K562 (cell line): ENCODE data around the gene TBC1D7. TPM values are rescaled to one million over a fixed set of nuclear protein-coding genes. Genes with fewer than 3 reads are reported as not detected.

Experiments
- BRD9 ChIP-seq: fragments of 450-650 bp; IDR thresholded peaks from 2 replicates; pipeline ENCODE4 v1.6.1; 2018; ENCODE audit warnings: low read depth; ENCODE audit not compliant: partially characterized antibody
- EGR1 ChIP-seq: fragments of 450-650 bp; conservative IDR thresholded peaks from 2 replicates; pipeline ENCODE4 v1.6.1; 2017; ENCODE audit warnings: mild to moderate bottlenecking
- ILF3 ChIP-seq: fragments of 450-650 bp; IDR thresholded peaks from 2 replicates; pipeline ENCODE4 v1.6.1; 2018; ENCODE audit warnings: antibody characterized with exemption, mild to moderate bottlenecking, moderate library complexity, borderline replicate concordance
- KLF10 ChIP-seq: fragments of 250-450 bp; sonication (Bioruptor Pico); IDR thresholded peaks from 2 replicates; pipeline ENCODE4 v1.6.1; 2021; ENCODE audit warnings: matching md5 sums
- MTA3 ChIP-seq: fragments of 450-650 bp; formaldehyde crosslinking; IDR thresholded peaks from 2 replicates; pipeline ENCODE4 v1.6.1; 2017; ENCODE audit warnings: mild to moderate bottlenecking, borderline replicate concordance
- PHTF2 ChIP-seq: fragments of 250-450 bp; sonication (Bioruptor Pico); IDR thresholded peaks from 2 replicates; pipeline ENCODE4 v1.5.0; 2021; ENCODE audit warnings: mild to moderate bottlenecking
- RAD21 ChIP-seq, 2 experiments: fragments of 250-450 bp in 1 of 2; fragments of 450-650 bp in 1 of 2; sonication (Bioruptor Pico) in 1 of 2; formaldehyde crosslinking in 1 of 2; IDR thresholded peaks in 1 of 2; conservative IDR thresholded peaks in 1 of 2; 2 replicates each; pipeline versions ENCODE4 v1.4.0 to v1.8.0; 2020 to 2022; ENCODE audit warnings: mild to moderate bottlenecking in 2 of 2, moderate library complexity in 1 of 2
- TAF9B ChIP-seq: fragments of 450-650 bp; IDR thresholded peaks from 2 replicates; pipeline ENCODE4 v1.6.1; 2018; ENCODE audit warnings: mild to moderate bottlenecking; ENCODE audit not compliant: partially characterized antibody
- TBL1XR1 ChIP-seq, 2 experiments: IDR thresholded peaks; 2 replicates each; pipeline ENCODE4 v1.6.1; 2012; ENCODE audit warnings: improper control_type of control experiment in 2 of 2, low read length in 2 of 2, mild to moderate bottlenecking in 1 of 2
- TRIM28 ChIP-seq: fragments of 450-650 bp; IDR thresholded peaks from 2 replicates; pipeline ENCODE4 v1.6.1; 2017
- WHSC1 ChIP-seq: IDR thresholded peaks from one replicate; pipeline ENCODE4 v1.6.1; 2012; ENCODE audit warnings: low read length, control low read depth, inconsistent platforms
- ZC3H11A ChIP-seq: IDR thresholded peaks from 2 replicates; pipeline ENCODE4 v1.6.1; 2012; ENCODE audit warnings: low read depth, low read length, improper control_type of control experiment
- ZNF436 ChIP-seq: fragments of 250-450, 450-650 bp; sonication (Bioruptor Pico); formaldehyde crosslinking; IDR thresholded peaks from 2 replicates; pipeline ENCODE4 v1.7.0; 2020; ENCODE audit warnings: mild to moderate bottlenecking
- polyA plus RNA-seq, 8 experiments: library from polyadenylated mRNA; depleted of rRNA in 4 of 8; stranded (reverse) in 5 of 8; unstranded in 3 of 8; fragments of >200 nt; fragmentation: Nextera tagmentation in 2 of 8; fragmentation: Illumina TruSeq in 1 of 8; extraction: Ambion mirVana in 2 of 8; extraction: Trizol in 1 of 8; gene quantifications; 2 replicates each; pipeline versions ENCODE4 v1.2.1 to v1.2.3, GENCODE V29; 2011 to 2014; ENCODE audit warnings: inconsistent platforms in 1 of 8, missing spikeins in 1 of 8
- total RNA-seq, 7 experiments: library from RNA; depleted of rRNA in 6 of 7; stranded (reverse); fragments of >200 nt in 6 of 7; fragmentation: Illumina TruSeq in 2 of 7; extraction: Trizol in 2 of 7; gene quantifications; 2 replicates each; pipeline versions ENCODE4 v1.2.1 to v1.2.3, GENCODE V29; 2011 to 2021; ENCODE audit warnings: low replicate concordance in 1 of 7
- TF ChIP-seq, protein P1 (sequence below): fragments of 450-650 bp; IDR thresholded peaks from 2 replicates; pipeline ENCODE4 v1.6.1; 2018; ENCODE audit not compliant: partially characterized antibody
- TF ChIP-seq, protein P2 (sequence below): sonication (generic); formaldehyde crosslinking; IDR thresholded peaks from 2 replicates; pipeline ENCODE4 v1.8.0; 2022; ENCODE audit warnings: missing genetic modification reagents, mild to moderate bottlenecking, borderline replicate concordance
- TF ChIP-seq, protein P3 (sequence below): sonication (generic); formaldehyde crosslinking; IDR thresholded peaks from 2 replicates; pipeline ENCODE4 v1.8.0; 2022; ENCODE audit warnings: mild to moderate bottlenecking, low read depth, missing genetic modification reagents
- TF ChIP-seq, protein P4 (sequence below): fragments of 450-650 bp; formaldehyde crosslinking; IDR thresholded peaks from 2 replicates; pipeline ENCODE4 v1.4.0; 2020; ENCODE audit warnings: mild to moderate bottlenecking, moderate library complexity

Gene TBC1D7
- total and polyA plus RNA-seq, 9 of the 15 experiments (the other 6 are each of a cell fraction or from before 2014, with no cell fraction given), result 49.4 to 107 (median 61.1) TPM

DNA sequence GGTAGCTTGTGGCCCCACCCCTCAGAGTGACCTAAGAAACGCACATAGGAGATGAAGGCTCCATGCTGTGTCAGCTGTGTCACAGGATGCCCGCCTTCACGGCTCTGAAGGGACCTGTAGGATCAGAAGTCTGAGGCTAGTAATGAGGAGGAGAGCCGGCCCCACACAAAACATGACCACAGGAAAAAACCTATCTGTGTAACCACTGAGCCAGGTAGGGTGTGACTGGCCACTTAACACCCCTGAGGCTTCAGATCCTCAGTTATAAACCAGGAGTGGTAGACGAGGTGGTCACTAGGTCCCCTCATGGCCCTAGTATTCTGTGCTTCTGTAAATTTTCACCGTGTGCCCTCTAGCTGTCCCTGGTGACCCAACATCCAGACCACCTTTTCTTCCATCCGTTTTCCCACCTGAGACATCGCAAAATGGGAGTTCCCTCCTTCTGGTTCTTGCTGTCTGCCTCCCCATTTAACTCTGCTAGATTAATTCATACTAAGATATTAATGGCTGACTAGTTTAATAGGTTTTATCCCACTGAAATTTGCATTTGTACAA lies 52.8 kb downstream of the TBC1D7 start (continued):
- TF ChIP-seq, protein P1, sequence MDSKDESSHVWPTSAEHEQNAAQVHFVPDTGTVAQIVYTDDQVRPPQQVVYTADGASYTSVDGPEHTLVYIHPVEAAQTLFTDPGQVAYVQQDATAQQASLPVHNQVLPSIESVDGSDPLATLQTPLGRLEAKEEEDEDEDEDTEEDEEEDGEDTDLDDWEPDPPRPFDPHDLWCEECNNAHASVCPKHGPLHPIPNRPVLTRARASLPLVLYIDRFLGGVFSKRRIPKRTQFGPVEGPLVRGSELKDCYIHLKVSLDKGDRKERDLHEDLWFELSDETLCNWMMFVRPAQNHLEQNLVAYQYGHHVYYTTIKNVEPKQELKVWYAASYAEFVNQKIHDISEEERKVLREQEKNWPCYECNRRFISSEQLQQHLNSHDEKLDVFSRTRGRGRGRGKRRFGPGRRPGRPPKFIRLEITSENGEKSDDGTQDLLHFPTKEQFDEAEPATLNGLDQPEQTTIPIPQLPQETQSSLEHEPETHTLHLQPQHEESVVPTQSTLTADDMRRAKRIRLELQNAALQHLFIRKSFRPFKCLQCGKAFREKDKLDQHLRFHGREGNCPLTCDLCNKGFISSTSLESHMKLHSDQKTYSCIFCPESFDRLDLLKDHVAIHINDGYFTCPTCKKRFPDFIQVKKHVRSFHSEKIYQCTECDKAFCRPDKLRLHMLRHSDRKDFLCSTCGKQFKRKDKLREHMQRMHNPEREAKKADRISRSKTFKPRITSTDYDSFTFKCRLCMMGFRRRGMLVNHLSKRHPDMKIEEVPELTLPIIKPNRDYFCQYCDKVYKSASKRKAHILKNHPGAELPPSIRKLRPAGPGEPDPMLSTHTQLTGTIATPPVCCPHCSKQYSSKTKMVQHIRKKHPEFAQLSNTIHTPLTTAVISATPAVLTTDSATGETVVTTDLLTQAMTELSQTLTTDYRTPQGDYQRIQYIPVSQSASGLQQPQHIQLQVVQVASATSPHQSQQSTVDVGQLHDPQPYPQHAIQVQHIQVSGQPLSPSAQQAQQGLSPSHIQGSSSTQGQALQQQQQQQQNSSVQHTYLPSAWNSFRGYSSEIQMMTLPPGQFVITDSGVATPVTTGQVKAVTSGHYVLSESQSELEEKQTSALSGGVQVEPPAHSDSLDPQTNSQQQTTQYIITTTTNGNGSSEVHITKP, result no peak
- TF ChIP-seq ZC3H11A (no peak), BRD9 (peak; percentile 50), MTA3 (no peak), EGR1 (no peak), TBL1XR1 (IDR thresholded peaks at IDR 0.05; ENCODE audit: low read length in 2 of 2) (no peak; a peak in 1 of 4 replicates), PHTF2 (no peak), TAF9B (peak; percentile 15), RAD21 (CRISPR knock-in tag; conservative IDR thresholded peaks at IDR 0.05 in 1 of 2, IDR thresholded peaks at IDR 0.05 in 1 of 2) (peak in 1 of 2 experiments; percentile 8; a peak in 1 of 4 replicates), ILF3 (no peak), ZNF436 (CRISPR knock-in tag) (no peak), TRIM28 (no peak), WHSC1 (no peak), KLF10 (CRISPR knock-in tag) (no peak)
- TF ChIP-seq, protein P2, sequence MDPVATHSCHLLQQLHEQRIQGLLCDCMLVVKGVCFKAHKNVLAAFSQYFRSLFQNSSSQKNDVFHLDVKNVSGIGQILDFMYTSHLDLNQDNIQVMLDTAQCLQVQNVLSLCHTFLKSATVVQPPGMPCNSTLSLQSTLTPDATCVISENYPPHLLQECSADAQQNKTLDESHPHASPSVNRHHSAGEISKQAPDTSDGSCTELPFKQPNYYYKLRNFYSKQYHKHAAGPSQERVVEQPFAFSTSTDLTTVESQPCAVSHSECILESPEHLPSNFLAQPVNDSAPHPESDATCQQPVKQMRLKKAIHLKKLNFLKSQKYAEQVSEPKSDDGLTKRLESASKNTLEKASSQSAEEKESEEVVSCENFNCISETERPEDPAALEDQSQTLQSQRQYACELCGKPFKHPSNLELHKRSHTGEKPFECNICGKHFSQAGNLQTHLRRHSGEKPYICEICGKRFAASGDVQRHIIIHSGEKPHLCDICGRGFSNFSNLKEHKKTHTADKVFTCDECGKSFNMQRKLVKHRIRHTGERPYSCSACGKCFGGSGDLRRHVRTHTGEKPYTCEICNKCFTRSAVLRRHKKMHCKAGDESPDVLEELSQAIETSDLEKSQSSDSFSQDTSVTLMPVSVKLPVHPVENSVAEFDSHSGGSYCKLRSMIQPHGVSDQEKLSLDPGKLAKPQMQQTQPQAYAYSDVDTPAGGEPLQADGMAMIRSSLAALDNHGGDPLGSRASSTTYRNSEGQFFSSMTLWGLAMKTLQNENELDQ (CRISPR knock-in tag), result no peak
- TF ChIP-seq, protein P3, sequence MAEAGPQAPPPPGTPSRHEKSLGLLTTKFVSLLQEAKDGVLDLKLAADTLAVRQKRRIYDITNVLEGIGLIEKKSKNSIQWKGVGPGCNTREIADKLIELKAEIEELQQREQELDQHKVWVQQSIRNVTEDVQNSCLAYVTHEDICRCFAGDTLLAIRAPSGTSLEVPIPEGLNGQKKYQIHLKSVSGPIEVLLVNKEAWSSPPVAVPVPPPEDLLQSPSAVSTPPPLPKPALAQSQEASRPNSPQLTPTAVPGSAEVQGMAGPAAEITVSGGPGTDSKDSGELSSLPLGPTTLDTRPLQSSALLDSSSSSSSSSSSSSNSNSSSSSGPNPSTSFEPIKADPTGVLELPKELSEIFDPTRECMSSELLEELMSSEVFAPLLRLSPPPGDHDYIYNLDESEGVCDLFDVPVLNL (CRISPR knock-in tag), result no peak
- TF ChIP-seq, protein P4, sequence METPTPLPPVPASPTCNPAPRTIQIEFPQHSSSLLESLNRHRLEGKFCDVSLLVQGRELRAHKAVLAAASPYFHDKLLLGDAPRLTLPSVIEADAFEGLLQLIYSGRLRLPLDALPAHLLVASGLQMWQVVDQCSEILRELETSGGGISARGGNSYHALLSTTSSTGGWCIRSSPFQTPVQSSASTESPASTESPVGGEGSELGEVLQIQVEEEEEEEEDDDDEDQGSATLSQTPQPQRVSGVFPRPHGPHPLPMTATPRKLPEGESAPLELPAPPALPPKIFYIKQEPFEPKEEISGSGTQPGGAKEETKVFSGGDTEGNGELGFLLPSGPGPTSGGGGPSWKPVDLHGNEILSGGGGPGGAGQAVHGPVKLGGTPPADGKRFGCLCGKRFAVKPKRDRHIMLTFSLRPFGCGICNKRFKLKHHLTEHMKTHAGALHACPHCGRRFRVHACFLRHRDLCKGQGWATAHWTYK (CRISPR knock-in tag), result no peak
